Mesothelial cell of epicardium (in vitro differentiated cells): ENCODE results near the gene PDZRN3. TPM values are rescaled to one million over a fixed set of nuclear protein-coding genes. Genes with fewer than 3 reads are reported as not detected.
A peak's percentile ranks its signal among the peaks of the same experiment; 100 is the strongest.

Source experiments
- DNase-seq, 2 experiments: peaks; one replicate each; pipeline ENCODE4 v3.0.0; 2021; ENCODE audit warnings: low spot score in 2 of 2; ENCODE audit not compliant: unreplicated experiment in 2 of 2
- H3K27ac Mint-ChIP-seq: 2 replicates; pipeline ENCODE4 v1.8.0; 2021; ENCODE audit warnings: mixed read lengths
- H3K27me3 Mint-ChIP-seq: 2 replicates; pipeline ENCODE4 v1.8.0; 2021; ENCODE audit warnings: low read depth, mixed read lengths
- H3K36me3 Mint-ChIP-seq: 2 replicates; pipeline ENCODE4 v1.8.0; 2021; ENCODE audit warnings: mixed read lengths
- H3K4me1 Mint-ChIP-seq: 2 replicates; pipeline ENCODE4 v1.8.0; 2021; ENCODE audit warnings: mixed read lengths
- H3K4me3 Mint-ChIP-seq: 2 replicates; pipeline ENCODE4 v1.8.0; 2021; ENCODE audit warnings: mild to moderate bottlenecking, moderate library complexity, mixed read lengths
- H3K9me3 Mint-ChIP-seq: 2 replicates; pipeline ENCODE4 v1.8.0; 2021; ENCODE audit warnings: mixed read lengths
- total RNA-seq: library from RNA; stranded (reverse); gene quantifications from 3 replicates; pipeline ENCODE4 v1.2.1, GENCODE V29; 2021
- TF ChIP-seq, protein P1 (sequence below): fragments of 200-600 bp; sonication (generic); IDR thresholded peaks from one replicate; pipeline ENCODE4 v1.5.0; 2021; ENCODE audit warnings: antibody characterized with exemption; ENCODE audit not compliant: unreplicated experiment

Gene PDZRN3
- total RNA-seq, 1 donor from 2014 or later: 48.4 TPM

DNA sequence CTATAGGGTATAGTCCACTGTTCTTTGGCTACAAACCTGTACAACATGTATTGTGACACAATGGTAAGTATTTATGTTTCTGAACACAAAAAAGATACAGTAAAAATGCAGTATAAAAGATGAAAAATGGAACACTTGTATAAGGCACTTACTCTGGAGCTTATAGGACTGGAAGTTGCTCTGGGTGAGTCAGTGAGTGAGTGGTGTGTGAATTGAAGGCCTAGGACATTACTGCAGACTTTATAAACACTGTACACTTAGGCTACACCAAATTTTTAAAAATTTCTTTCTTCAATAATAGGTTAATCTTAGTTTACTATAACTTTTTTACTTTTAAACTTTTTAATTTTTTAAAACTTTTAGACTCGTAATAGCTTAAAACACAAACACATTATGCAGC lies 10.5 kb upstream of the PDZRN3 start:
- Mint-ChIP-seq H3K36me3 (no peaks in the 10 kb centered on the region), H3K9me3 (no peaks in the 10 kb centered on the region), H3K4me1 (peaks cover 31% of the 10 kb centered on the region), H3K27me3 (no peaks in the 10 kb centered on the region), H3K27ac (no peak overlapping the region), H3K4me3 (no peak overlapping the region)
- DNase-seq: no peak
- TF ChIP-seq, protein P1, sequence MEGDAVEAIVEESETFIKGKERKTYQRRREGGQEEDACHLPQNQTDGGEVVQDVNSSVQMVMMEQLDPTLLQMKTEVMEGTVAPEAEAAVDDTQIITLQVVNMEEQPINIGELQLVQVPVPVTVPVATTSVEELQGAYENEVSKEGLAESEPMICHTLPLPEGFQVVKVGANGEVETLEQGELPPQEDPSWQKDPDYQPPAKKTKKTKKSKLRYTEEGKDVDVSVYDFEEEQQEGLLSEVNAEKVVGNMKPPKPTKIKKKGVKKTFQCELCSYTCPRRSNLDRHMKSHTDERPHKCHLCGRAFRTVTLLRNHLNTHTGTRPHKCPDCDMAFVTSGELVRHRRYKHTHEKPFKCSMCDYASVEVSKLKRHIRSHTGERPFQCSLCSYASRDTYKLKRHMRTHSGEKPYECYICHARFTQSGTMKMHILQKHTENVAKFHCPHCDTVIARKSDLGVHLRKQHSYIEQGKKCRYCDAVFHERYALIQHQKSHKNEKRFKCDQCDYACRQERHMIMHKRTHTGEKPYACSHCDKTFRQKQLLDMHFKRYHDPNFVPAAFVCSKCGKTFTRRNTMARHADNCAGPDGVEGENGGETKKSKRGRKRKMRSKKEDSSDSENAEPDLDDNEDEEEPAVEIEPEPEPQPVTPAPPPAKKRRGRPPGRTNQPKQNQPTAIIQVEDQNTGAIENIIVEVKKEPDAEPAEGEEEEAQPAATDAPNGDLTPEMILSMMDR: no peak

DNA sequence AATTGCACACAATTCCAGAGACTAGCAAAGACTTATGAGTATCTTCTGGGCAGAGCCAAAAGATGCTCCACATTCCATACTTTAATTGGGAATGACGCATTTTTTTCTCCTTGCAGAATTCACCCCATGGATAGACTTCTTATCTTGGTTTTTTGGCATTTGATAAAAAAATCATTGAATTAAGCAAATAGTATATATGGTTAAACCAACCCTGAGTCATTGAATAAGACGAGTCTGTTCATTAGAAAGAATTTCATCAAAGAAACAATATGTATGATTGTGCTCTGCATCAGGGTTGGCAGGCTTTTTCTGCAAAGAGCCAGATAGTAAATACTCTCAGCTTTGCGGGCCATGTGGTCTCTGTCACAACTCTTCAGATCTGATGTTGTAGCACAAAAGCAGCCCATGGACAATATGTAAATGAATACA lies 9.2 kb upstream of the PDZRN3 start:
- no peaks in the 10 kb centered on the region for H3K9me3 Mint-ChIP-seq

DNA sequence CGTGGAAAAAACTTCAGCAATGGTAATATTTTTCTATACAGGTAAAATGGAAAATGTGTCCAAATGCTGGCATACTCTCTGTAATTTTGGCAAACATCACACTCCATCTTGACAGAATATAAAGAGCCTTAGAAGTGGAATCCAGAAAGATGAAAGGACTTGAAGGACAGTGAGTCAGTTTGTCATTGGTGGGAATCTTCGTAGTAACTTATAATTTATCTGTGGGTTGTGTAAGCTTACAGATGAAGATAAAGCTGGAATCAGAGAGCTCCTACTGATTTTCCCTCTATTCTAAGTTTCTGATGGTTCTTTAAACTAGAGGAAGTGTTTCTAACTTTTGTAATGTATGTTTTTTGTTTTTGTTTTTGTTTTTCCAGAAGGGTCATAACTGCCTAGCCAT lies 8.7 kb upstream of the PDZRN3 start:
- H3K36me3 Mint-ChIP-seq: no peaks in the 10 kb centered on the region
- H3K27me3 Mint-ChIP-seq: no peaks in the 10 kb centered on the region
- no peak overlapping the region for H3K27ac Mint-ChIP-seq
- no peak overlapping the region for H3K4me3 Mint-ChIP-seq
- TF ChIP-seq, protein P1: no peak
- H3K9me3 Mint-ChIP-seq: no peaks in the 10 kb centered on the region
- peaks cover 22% of the 10 kb centered on the region for H3K4me1 Mint-ChIP-seq
- no peak for DNase-seq

More for the DNA sequence above, 9.2 kb upstream of the PDZRN3 start:
- peaks cover 21% of the 10 kb centered on the region for H3K4me1 Mint-ChIP-seq
- H3K4me3 Mint-ChIP-seq: no peak overlapping the region
- TF ChIP-seq, protein P1: no peak
- no peak for DNase-seq
- H3K27me3 Mint-ChIP-seq: no peaks in the 10 kb centered on the region
- H3K36me3 Mint-ChIP-seq: no peaks in the 10 kb centered on the region
- H3K27ac Mint-ChIP-seq: no peak overlapping the region

DNA sequence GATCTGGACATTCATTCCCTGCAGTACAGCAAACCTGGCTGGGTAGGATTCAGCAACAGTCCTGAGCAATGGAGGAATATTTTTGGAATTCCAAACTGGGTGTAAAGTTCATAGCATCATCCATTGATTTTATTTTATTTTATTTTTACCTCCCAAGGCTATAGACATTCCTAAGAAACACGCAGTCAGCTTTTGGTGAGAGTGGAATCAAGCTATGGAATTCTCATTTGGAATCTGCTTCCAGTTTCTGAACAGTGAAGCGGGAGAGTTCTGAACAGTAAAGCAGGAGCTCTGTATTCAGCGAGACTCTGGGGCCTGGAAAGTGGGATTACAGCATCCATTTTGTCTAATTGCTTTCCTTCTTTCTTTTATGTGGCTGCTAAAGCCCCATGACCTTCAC lies 1.4 kb upstream of the PDZRN3 start:
- H3K27ac Mint-ChIP-seq: no peak overlapping the region
- H3K36me3 Mint-ChIP-seq: no peaks in the 10 kb centered on the region
- H3K4me1 Mint-ChIP-seq: peaks cover 52% of the 10 kb centered on the region
- peak overlapping the region; percentile 82 for H3K4me3 Mint-ChIP-seq
- no peak for DNase-seq
- H3K9me3 Mint-ChIP-seq: no peaks in the 10 kb centered on the region
- TF ChIP-seq, protein P1: no peak
- no peaks in the 10 kb centered on the region for H3K27me3 Mint-ChIP-seq

DNA sequence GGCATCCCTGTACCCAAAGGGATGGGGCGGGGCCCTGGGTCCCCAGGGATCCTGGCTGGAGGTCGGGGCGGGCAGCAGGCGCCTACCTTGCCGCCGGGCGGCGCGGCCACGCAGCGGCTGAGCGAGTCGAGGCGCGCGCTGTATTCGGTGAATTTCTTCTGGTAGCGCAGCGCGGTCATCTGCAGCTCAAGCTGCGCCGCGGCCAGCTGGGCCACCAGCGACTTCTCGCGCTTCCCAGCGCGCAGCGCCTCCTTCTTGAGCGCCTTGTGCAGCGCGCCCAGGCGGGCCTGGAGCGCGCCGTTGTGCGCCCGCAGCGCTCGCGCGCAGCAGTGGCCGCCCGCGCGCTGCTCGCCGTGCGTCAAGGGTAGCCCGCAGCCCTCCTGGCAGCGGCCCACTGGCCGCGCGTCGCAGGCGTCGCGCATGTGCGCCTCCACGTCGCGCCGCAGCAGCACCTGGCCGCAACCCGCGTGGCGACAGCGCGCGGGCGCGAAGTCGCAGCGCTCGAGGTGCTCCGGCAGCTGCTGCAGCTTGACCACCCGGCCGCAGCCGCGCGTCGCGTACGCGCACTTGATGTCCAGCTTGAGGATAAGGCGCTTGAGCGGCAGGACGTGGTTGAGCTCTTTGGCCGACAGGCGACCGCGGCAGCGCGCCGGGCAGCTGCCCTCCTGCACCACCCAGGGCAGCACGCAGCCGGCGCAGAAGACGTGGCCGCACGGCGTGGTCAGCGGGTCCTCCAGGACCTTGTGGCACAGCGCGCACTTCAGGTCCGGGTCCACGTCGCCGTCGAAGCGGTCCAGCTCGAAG lies 522 bp downstream of the PDZRN3 start:
- peaks cover 66% of the 10 kb centered on the region for H3K4me1 Mint-ChIP-seq
- TF ChIP-seq, protein P1: no peak
- DNase-seq: peak; percentile 31 to 58
- H3K4me3 Mint-ChIP-seq: peak overlapping the region; percentile 86
- peak overlapping the region; percentile 83 for H3K27ac Mint-ChIP-seq
- H3K36me3 Mint-ChIP-seq: peaks cover 5% of the 10 kb centered on the region
- no peaks in the 10 kb centered on the region for H3K9me3 Mint-ChIP-seq
- no peaks in the 10 kb centered on the region for H3K27me3 Mint-ChIP-seq
